HEK293 (cell line): ENCODE results near the gene PTPRJ.

Experiments
- CTCF ChIP-seq: fragments of 450-650 bp; formaldehyde crosslinking; IDR thresholded peaks from 2 replicates; pipeline ENCODE4 v1.5.1; 2016; ENCODE audit warnings: missing biosample characterization, missing genetic modification characterization
- GLIS1 ChIP-seq: fragments of 450-650 bp; formaldehyde crosslinking; IDR thresholded peaks from 2 replicates; pipeline ENCODE4 v1.5.1; 2016; ENCODE audit warnings: missing biosample characterization, missing genetic modification characterization
- GLIS2 ChIP-seq: fragments of 450-650 bp; formaldehyde crosslinking; IDR thresholded peaks from 2 replicates; pipeline ENCODE4 v1.5.1; 2016; ENCODE audit warnings: missing biosample characterization, missing genetic modification characterization
- HOXD13 ChIP-seq: sonication (generic); formaldehyde crosslinking; IDR thresholded peaks from 2 replicates; pipeline ENCODE4 v1.8.0; 2022; ENCODE audit warnings: missing genetic modification reagents, borderline replicate concordance
- INSM2 ChIP-seq: fragments of 450-650 bp; formaldehyde crosslinking; IDR thresholded peaks from 2 replicates; pipeline ENCODE4 v1.5.1; 2016; ENCODE audit warnings: missing biosample characterization, missing genetic modification characterization
- OVOL3 ChIP-seq: fragments of 450-650 bp; formaldehyde crosslinking; IDR thresholded peaks from 2 replicates; pipeline ENCODE4 v1.5.1; 2016; ENCODE audit warnings: missing biosample characterization, missing genetic modification characterization
- PRDM4 ChIP-seq: fragments of 450-650 bp; formaldehyde crosslinking; IDR thresholded peaks from 2 replicates; pipeline ENCODE4 v1.5.1; 2017; ENCODE audit warnings: missing biosample characterization, missing genetic modification characterization
- SETDB1 ChIP-seq: IDR thresholded peaks from one replicate; pipeline ENCODE4 v1.6.1; 2017; ENCODE audit warnings: mild to moderate bottlenecking, low read length, moderate library complexity, mixed read lengths; ENCODE audit not compliant: insufficient read length
- ZBTB17 ChIP-seq: fragments of 450-650 bp; formaldehyde crosslinking; IDR thresholded peaks from 2 replicates; pipeline ENCODE4 v1.5.1; 2016; ENCODE audit warnings: missing biosample characterization, missing genetic modification characterization
- ZFP41 ChIP-seq: fragments of 450-650 bp; formaldehyde crosslinking; IDR thresholded peaks from 2 replicates; pipeline ENCODE4 v1.5.1; 2016; ENCODE audit warnings: missing biosample characterization, missing genetic modification characterization, borderline replicate concordance
- ZIC2 ChIP-seq: fragments of 450-650 bp; formaldehyde crosslinking; IDR thresholded peaks from 2 replicates; pipeline ENCODE4 v1.5.1; 2016; ENCODE audit warnings: missing biosample characterization, missing genetic modification characterization
- ZNF140 ChIP-seq: fragments of 450-650 bp; formaldehyde crosslinking; IDR thresholded peaks from 2 replicates; pipeline ENCODE4 v1.5.1; 2016; ENCODE audit warnings: missing biosample characterization, missing genetic modification characterization
- ZNF146 ChIP-seq: fragments of 450-650 bp; formaldehyde crosslinking; IDR thresholded peaks from 2 replicates; pipeline ENCODE4 v1.5.1; 2016; ENCODE audit warnings: missing biosample characterization, missing genetic modification characterization
- ZNF18 ChIP-seq: fragments of 450-650 bp; formaldehyde crosslinking; IDR thresholded peaks from 2 replicates; pipeline ENCODE4 v1.5.1; 2016; ENCODE audit warnings: missing biosample characterization, missing genetic modification characterization
- ZNF426 ChIP-seq: fragments of 450-650 bp; formaldehyde crosslinking; IDR thresholded peaks from 2 replicates; pipeline ENCODE4 v1.5.1; 2017; ENCODE audit warnings: missing biosample characterization, missing genetic modification characterization, mild to moderate bottlenecking, inconsistent platforms, moderate library complexity
- ZNF48 ChIP-seq: fragments of 450-650 bp; formaldehyde crosslinking; IDR thresholded peaks from 2 replicates; pipeline ENCODE4 v1.5.1; 2016; ENCODE audit warnings: missing biosample characterization, missing genetic modification characterization
- ZNF670 ChIP-seq: fragments of 450-650 bp; formaldehyde crosslinking; IDR thresholded peaks from 2 replicates; pipeline ENCODE4 v1.5.1; 2016; ENCODE audit warnings: missing biosample characterization, missing genetic modification characterization, low read depth
- ZNF677 ChIP-seq: fragments of 450-650 bp; IDR thresholded peaks from 2 replicates; pipeline ENCODE4 v1.5.0; 2018; ENCODE audit warnings: missing biosample characterization, mild to moderate bottlenecking, missing genetic modification characterization, moderate library complexity
- ZNF768 ChIP-seq: fragments of 450-650 bp; formaldehyde crosslinking; IDR thresholded peaks from 2 replicates; pipeline ENCODE4 v1.5.1; 2018; ENCODE audit warnings: missing biosample characterization, mild to moderate bottlenecking, missing genetic modification characterization
- ZSCAN16 ChIP-seq: fragments of 450-650 bp; formaldehyde crosslinking; IDR thresholded peaks from 2 replicates; pipeline ENCODE4 v1.5.1; 2016; ENCODE audit warnings: missing biosample characterization, missing genetic modification characterization
- ZSCAN30 ChIP-seq: fragments of 450-650 bp; IDR thresholded peaks from 2 replicates; pipeline ENCODE4 v1.5.1; 2018; ENCODE audit warnings: missing biosample characterization, mild to moderate bottlenecking, missing genetic modification characterization, moderate library complexity
- TF ChIP-seq, protein P1 (sequence below): fragments of 450-650 bp; formaldehyde crosslinking; IDR thresholded peaks from 2 replicates; pipeline ENCODE4 v1.5.1; 2016; ENCODE audit warnings: missing biosample characterization, missing genetic modification characterization
- TF ChIP-seq, protein P2 (sequence below): fragments of 450-650 bp; IDR thresholded peaks from 2 replicates; pipeline ENCODE4 v1.5.1; 2018; ENCODE audit warnings: missing biosample characterization, mild to moderate bottlenecking, missing genetic modification characterization
- TF ChIP-seq, protein P3 (sequence below): fragments of 450-650 bp; formaldehyde crosslinking; IDR thresholded peaks from 2 replicates; pipeline ENCODE4 v1.5.1; 2016; ENCODE audit warnings: missing biosample characterization, missing genetic modification characterization
- TF ChIP-seq, protein P4 (sequence below): fragments of 450-650 bp; formaldehyde crosslinking; IDR thresholded peaks from 2 replicates; pipeline ENCODE4 v1.5.1; 2016; ENCODE audit warnings: missing biosample characterization, missing genetic modification characterization
- TF ChIP-seq, protein P5 (sequence below): fragments of 450-650 bp; formaldehyde crosslinking; IDR thresholded peaks from 2 replicates; pipeline ENCODE4 v1.5.1; 2016; ENCODE audit warnings: missing biosample characterization, missing genetic modification characterization, low read depth

Gene PTPRJ

GRCh38 chr11:48024635-48025071 lies 44.3 kb downstream of the PTPRJ start (continued):
- TF ChIP-seq ZIC2 (tag by site-specific recombination) (peak; percentile 33; the same call in 1 of the 2 replicates), ZNF146 (tag by site-specific recombination) (no peak), INSM2 (tag by site-specific recombination) (no peak), ZNF426 (tag by site-specific recombination) (no peak), OVOL3 (tag by site-specific recombination) (no peak), ZNF48 (no peak), ZNF677 (tag by site-specific recombination) (no peak), GLIS2 (tag by site-specific recombination) (no peak), GLIS1 (no peak), SETDB1 (no peak), HOXD13 (CRISPR knock-in tag) (no peak), ZSCAN30 (tag by site-specific recombination) (no peak), ZNF768 (no peak), ZNF670 (tag by site-specific recombination) (no peak), ZNF140 (tag by site-specific recombination) (no peak), ZSCAN16 (tag by site-specific recombination) (peak; percentile 91), ZBTB17 (tag by site-specific recombination) (peak; percentile 54; the same call in 1 of the 2 replicates), CTCF (no peak), ZNF18 (tag by site-specific recombination) (no peak), PRDM4 (no peak), ZFP41 (tag by site-specific recombination) (no peak)
- TF ChIP-seq, protein P1, sequence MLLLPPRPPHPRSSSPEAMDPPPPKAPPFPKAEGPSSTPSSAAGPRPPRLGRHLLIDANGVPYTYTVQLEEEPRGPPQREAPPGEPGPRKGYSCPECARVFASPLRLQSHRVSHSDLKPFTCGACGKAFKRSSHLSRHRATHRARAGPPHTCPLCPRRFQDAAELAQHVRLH (tag by site-specific recombination): no peak
- TF ChIP-seq, protein P2, sequence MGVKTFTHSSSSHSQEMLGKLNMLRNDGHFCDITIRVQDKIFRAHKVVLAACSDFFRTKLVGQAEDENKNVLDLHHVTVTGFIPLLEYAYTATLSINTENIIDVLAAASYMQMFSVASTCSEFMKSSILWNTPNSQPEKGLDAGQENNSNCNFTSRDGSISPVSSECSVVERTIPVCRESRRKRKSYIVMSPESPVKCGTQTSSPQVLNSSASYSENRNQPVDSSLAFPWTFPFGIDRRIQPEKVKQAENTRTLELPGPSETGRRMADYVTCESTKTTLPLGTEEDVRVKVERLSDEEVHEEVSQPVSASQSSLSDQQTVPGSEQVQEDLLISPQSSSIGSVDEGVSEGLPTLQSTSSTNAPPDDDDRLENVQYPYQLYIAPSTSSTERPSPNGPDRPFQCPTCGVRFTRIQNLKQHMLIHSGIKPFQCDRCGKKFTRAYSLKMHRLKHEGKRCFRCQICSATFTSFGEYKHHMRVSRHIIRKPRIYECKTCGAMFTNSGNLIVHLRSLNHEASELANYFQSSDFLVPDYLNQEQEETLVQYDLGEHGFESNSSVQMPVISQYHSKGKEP (tag by site-specific recombination): peak; percentile 68
- TF ChIP-seq, protein P3, sequence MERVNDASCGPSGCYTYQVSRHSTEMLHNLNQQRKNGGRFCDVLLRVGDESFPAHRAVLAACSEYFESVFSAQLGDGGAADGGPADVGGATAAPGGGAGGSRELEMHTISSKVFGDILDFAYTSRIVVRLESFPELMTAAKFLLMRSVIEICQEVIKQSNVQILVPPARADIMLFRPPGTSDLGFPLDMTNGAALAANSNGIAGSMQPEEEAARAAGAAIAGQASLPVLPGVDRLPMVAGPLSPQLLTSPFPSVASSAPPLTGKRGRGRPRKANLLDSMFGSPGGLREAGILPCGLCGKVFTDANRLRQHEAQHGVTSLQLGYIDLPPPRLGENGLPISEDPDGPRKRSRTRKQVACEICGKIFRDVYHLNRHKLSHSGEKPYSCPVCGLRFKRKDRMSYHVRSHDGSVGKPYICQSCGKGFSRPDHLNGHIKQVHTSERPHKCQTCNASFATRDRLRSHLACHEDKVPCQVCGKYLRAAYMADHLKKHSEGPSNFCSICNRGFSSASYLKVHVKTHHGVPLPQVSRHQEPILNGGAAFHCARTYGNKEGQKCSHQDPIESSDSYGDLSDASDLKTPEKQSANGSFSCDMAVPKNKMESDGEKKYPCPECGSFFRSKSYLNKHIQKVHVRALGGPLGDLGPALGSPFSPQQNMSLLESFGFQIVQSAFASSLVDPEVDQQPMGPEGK (tag by site-specific recombination): no peak
- TF ChIP-seq, protein P4, sequence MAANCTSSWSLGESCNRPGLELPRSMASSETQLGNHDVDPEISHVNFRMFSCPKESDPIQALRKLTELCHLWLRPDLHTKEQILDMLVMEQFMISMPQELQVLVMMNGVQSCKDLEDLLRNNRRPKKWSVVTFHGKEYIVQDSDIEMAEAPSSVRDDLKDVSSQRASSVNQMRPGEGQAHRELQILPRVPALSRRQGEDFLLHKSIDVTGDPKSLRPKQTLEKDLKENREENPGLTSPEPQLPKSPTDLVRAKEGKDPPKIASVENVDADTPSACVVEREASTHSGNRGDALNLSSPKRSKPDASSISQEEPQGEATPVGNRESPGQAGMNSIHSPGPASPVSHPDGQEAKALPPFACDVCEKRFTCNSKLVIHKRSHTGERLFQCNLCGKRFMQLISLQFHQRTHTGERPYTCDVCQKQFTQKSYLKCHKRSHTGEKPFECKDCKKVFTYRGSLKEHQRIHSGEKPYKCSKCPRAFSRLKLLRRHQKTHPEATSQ (tag by site-specific recombination): no peak
- TF ChIP-seq, protein P5, sequence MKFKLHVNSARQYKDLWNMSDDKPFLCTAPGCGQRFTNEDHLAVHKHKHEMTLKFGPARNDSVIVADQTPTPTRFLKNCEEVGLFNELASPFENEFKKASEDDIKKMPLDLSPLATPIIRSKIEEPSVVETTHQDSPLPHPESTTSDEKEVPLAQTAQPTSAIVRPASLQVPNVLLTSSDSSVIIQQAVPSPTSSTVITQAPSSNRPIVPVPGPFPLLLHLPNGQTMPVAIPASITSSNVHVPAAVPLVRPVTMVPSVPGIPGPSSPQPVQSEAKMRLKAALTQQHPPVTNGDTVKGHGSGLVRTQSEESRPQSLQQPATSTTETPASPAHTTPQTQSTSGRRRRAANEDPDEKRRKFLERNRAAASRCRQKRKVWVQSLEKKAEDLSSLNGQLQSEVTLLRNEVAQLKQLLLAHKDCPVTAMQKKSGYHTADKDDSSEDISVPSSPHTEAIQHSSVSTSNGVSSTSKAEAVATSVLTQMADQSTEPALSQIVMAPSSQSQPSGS (tag by site-specific recombination): no peak
